ENCODE data around the gene H2BK1.

The H2BK1 gene

GRCh38 chr7:151167197-151167961, 42.9 kb downstream of the H2BK1 start, which contains the start of gene GBX1:
TSS of gene GBX1 (minus strand) at chr7:151167694. CDS start at chr7:151167548, 146 bp downstream.
- DNase-seq (ENCODE audit: extremely low spot score, insufficient read length, low read depth) = no peak
- FAIRE-seq = no peak

- no peak for DNase-seq (ENCODE audit: extremely low spot score, insufficient read length, low read depth)
- no peak for FAIRE-seq
Measured at GRCh38 chr7:151166629-151167196, 43.6 kb downstream of the H2BK1 start.

GRCh38 chr7:151161757-151162156, 48.5 kb downstream of the H2BK1 start:
- no peak for FAIRE-seq
- no peak for DNase-seq (ENCODE audit: extremely low spot score, insufficient read length, low read depth)

Measured in GM18507 (cell line).